Skin of body (tissue), 2 donors: ENCODE results near the gene FAM81A. TPM values are rescaled to one million over a fixed set of nuclear protein-coding genes. Genes with fewer than 3 reads are reported as not detected.
"Not testable (repeated sequence)": the region's sequence is repeated elsewhere in the genome, so short reads cannot be mapped to it uniquely, and the experiment has no call there.

Source experiments
- DNase-seq: peaks from one replicate; lab custom pipeline; 2025; lab: John Stamatoyannopoulos, UW
- total RNA-seq: library from RNA; depleted of rRNA; stranded (reverse); fragments of >200 nt; gene quantifications from one replicate; pipeline ENCODE4 v1.2.3, GENCODE V29; 2014

FAM81A gene
- total RNA-seq, 1 donor from 2014 or later: 0.39 TPM

GRCh38 chr15:59424616-59425015 lies 13.4 kb upstream of the FAM81A start:
- DNase-seq: no peak

GRCh38 chr15:59428898-59429297 lies 9.1 kb upstream of the FAM81A start:
- not testable (repeated sequence) for DNase-seq

GRCh38 chr15:59432389-59432788 lies 5.6 kb upstream of the FAM81A start:
- no peak for DNase-seq

GRCh38 chr15:59434481-59434880 lies 3.5 kb upstream of the FAM81A start:
- DNase-seq: no peak

- DNase-seq: no peak
Observed at GRCh38 chr15:59436774-59437141, 1.2 kb upstream of the FAM81A start.

GRCh38 chr15:59437142-59437816 lies 707 bp upstream of the FAM81A start:
- no peak for DNase-seq

GRCh38 chr15:59438625-59439290 lies 772 bp downstream of the FAM81A start:
- no peak for DNase-seq

- DNase-seq: no peak
Observed at GRCh38 chr15:59439576-59439975, 1.6 kb downstream of the FAM81A start.

GRCh38 chr15:59443341-59444072 lies 5.5 kb downstream of the FAM81A start:
- no peak for DNase-seq

- no peak for DNase-seq
Observed at GRCh38 chr15:59444081-59444835, 6.3 kb downstream of the FAM81A start.

- DNase-seq: no peak
Observed at GRCh38 chr15:59444980-59445545, 7.1 kb downstream of the FAM81A start.

- no peak for DNase-seq
Observed at GRCh38 chr15:59446232-59446957, 8.4 kb downstream of the FAM81A start.

- DNase-seq: no peak
Observed at GRCh38 chr15:59447367-59447766, 9.4 kb downstream of the FAM81A start.

- no peak for DNase-seq
Observed at GRCh38 chr15:59448871-59449270, 10.9 kb downstream of the FAM81A start.

- no peak for DNase-seq
Observed at GRCh38 chr15:59453474-59454215, 15.7 kb downstream of the FAM81A start.

GRCh38 chr15:59456114-59456513 lies 18.1 kb downstream of the FAM81A start:
- DNase-seq: no peak

GRCh38 chr15:59457103-59457502 lies 19.1 kb downstream of the FAM81A start:
- DNase-seq: no peak

- no peak for DNase-seq
Observed at GRCh38 chr15:59461521-59461920, 23.5 kb downstream of the FAM81A start.

- DNase-seq: no peak
Observed at GRCh38 chr15:59473226-59473625, 35.2 kb downstream of the FAM81A start.

- DNase-seq: not testable (repeated sequence)
Observed at GRCh38 chr15:59475161-59475560, 37.2 kb downstream of the FAM81A start.
